HepG2 (cell line): ENCODE data around the gene FBF1. TPM values are rescaled to one million over a fixed set of nuclear protein-coding genes. Genes with fewer than 3 reads are reported as not detected.

Experiments
- ARID2 ChIP-seq: sonication (generic); formaldehyde crosslinking; IDR thresholded peaks from 2 replicates; pipeline ENCODE4 v1.8.1; 2022; ENCODE audit warnings: mild to moderate bottlenecking, missing genetic modification reagents, borderline replicate concordance
- CBX2 ChIP-seq, 2 experiments: fragments of 200-600 bp in 1 of 2; sonication (generic); formaldehyde crosslinking in 1 of 2; IDR thresholded peaks; 2 replicates each; pipeline versions ENCODE4 v1.7.0 to v1.8.1; 2018 to 2022; ENCODE audit warnings: low read depth in 2 of 2, low read length in 1 of 2, mild to moderate bottlenecking in 1 of 2, missing genetic modification reagents in 1 of 2
- DMAP1 ChIP-seq: IDR thresholded peaks from 2 replicates; pipeline ENCODE4 v1.6.1; 2016
- ELF4 ChIP-seq: sonication (generic); formaldehyde crosslinking; IDR thresholded peaks from 2 replicates; pipeline ENCODE4 v1.5.0; 2020; ENCODE audit warnings: missing genetic modification reagents, mild to moderate bottlenecking, moderate library complexity, borderline replicate concordance
- HDAC6 ChIP-seq: fragments of 200-600 bp; sonication (generic); IDR thresholded peaks from 2 replicates; pipeline ENCODE4 v1.7.0; 2017; ENCODE audit warnings: mild to moderate bottlenecking, antibody characterized with exemption, low read length, low read depth
- HNRNPUL1 ChIP-seq: fragments of 200-400 bp; formaldehyde crosslinking; IDR thresholded peaks from 2 replicates; pipeline ENCODE4 v1.6.1; 2017; ENCODE audit warnings: low read depth, mild to moderate bottlenecking, low read length, moderate library complexity
- POLR2G ChIP-seq: fragments of 200-400 bp; formaldehyde crosslinking; IDR thresholded peaks from 2 replicates; pipeline ENCODE4 v1.6.1; 2018; ENCODE audit warnings: mild to moderate bottlenecking, low read depth, low read length, moderate library complexity
- SCMH1 ChIP-seq: sonication (generic); formaldehyde crosslinking; IDR thresholded peaks from 2 replicates; pipeline ENCODE4 v1.9.0; 2021; ENCODE audit warnings: missing genetic modification reagents, mild to moderate bottlenecking, borderline replicate concordance
- SMAD1 ChIP-seq: sonication (generic); formaldehyde crosslinking; IDR thresholded peaks from 2 replicates; pipeline ENCODE4 v1.4.0; 2020; ENCODE audit warnings: missing genetic modification reagents, low read depth, mild to moderate bottlenecking, borderline replicate concordance
- SP140L ChIP-seq: sonication (generic); formaldehyde crosslinking; IDR thresholded peaks from 2 replicates; pipeline ENCODE4 v1.4.0; 2020; ENCODE audit warnings: missing genetic modification reagents, borderline replicate concordance
- SRSF1 ChIP-seq: fragments of 200-400 bp; formaldehyde crosslinking; optimal IDR thresholded peaks from 2 replicates; pipeline ENCODE3; 2017; ENCODE audit warnings: mild to moderate bottlenecking, low read depth, low read length, moderate library complexity
- TEAD3 ChIP-seq: optimal IDR thresholded peaks from 2 replicates; pipeline ENCODE3; 2016; ENCODE audit warnings: borderline replicate concordance
- XBP1 ChIP-seq: sonication (generic); formaldehyde crosslinking; IDR thresholded peaks from 2 replicates; pipeline ENCODE4 v1.5.0; 2020; ENCODE audit warnings: missing genetic modification reagents
- ZNF572 ChIP-seq: sonication (generic); formaldehyde crosslinking; IDR thresholded peaks from 2 replicates; pipeline ENCODE4 v1.5.1; 2020; ENCODE audit warnings: mild to moderate bottlenecking, missing genetic modification reagents
- ZSCAN30 ChIP-seq: sonication (generic); formaldehyde crosslinking; IDR thresholded peaks from 2 replicates; pipeline ENCODE4 v1.5.0; 2020; ENCODE audit warnings: mild to moderate bottlenecking, missing genetic modification reagents
- polyA plus RNA-seq, 8 experiments: library from polyadenylated mRNA; depleted of rRNA in 3 of 8; stranded (reverse) in 7 of 8; unstranded in 1 of 8; fragments of >200 nt; fragmentation: Illumina TruSeq in 4 of 8; extraction: Trizol in 4 of 8; gene quantifications; 2 replicates each; pipeline versions ENCODE4 v1.2.1 to v1.2.3, GENCODE V29; 2011 to 2016; ENCODE audit warnings: low read depth in 4 of 8, missing spikeins in 1 of 8, mixed read lengths in 1 of 8; ENCODE audit not compliant: insufficient read depth in 1 of 8
- total RNA-seq, 5 experiments: library from RNA; depleted of rRNA; stranded (reverse); fragments of >200 nt; fragmentation: Illumina TruSeq; extraction: Trizol; gene quantifications; 2 replicates each; pipeline ENCODE4 v1.2.3, GENCODE V29; 2016; ENCODE audit warnings: low read depth in 1 of 5
- TF ChIP-seq, protein P1 (sequence below): sonication (generic); formaldehyde crosslinking; IDR thresholded peaks from 2 replicates; pipeline ENCODE4 v1.5.0; 2020; ENCODE audit warnings: mild to moderate bottlenecking, missing genetic modification reagents, borderline replicate concordance
- TF ChIP-seq, protein P2 (sequence below): sonication (generic); formaldehyde crosslinking; conservative IDR thresholded peaks from 2 replicates; pipeline ENCODE4 v1.8.0; 2022; ENCODE audit warnings: low read depth, missing genetic modification reagents

FBF1 gene
- total and polyA plus RNA-seq, 2 of the 13 experiments (the other 11 are each of a cell fraction or from before 2014, with no cell fraction given) = 2.4 to 8.1 TPM

DNA sequence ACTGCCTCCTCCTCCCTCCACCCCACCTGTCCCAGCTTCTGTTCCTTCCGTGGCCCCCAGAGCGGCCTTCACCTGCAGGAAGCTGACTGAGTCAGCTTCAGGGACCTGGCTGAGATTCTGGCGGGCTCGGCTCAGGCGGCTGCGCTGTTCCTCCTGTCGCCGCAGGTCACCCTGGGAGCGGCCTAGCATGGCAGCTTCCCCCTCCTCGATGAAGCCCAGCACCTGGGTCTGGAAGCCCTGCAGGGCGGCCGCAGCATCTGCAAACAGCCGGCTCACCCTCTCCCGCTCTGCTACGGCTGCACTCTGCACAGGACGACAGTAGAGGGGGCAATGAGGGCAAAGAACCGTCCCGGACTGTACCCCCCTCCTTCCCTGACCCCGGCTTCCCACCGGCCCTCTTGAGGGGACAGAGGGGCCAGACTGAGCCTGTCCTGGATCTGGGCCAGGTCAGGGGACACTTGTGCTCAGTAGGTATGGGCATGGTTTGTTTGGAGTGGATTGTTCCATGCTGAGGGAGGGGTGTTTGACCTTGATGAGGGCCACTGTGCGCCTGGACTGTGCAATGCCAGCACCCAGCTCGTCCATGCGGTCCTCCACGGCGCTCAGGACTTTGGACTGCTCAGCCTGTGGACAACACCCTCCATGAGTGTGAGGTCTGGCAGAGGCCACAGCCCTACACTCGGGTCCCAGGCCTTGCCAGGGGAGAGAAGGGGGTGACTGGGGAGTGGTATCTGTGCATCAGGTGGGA is 64.5 kb downstream of the FBF1 start (continued):
- TF ChIP-seq, protein P1, sequence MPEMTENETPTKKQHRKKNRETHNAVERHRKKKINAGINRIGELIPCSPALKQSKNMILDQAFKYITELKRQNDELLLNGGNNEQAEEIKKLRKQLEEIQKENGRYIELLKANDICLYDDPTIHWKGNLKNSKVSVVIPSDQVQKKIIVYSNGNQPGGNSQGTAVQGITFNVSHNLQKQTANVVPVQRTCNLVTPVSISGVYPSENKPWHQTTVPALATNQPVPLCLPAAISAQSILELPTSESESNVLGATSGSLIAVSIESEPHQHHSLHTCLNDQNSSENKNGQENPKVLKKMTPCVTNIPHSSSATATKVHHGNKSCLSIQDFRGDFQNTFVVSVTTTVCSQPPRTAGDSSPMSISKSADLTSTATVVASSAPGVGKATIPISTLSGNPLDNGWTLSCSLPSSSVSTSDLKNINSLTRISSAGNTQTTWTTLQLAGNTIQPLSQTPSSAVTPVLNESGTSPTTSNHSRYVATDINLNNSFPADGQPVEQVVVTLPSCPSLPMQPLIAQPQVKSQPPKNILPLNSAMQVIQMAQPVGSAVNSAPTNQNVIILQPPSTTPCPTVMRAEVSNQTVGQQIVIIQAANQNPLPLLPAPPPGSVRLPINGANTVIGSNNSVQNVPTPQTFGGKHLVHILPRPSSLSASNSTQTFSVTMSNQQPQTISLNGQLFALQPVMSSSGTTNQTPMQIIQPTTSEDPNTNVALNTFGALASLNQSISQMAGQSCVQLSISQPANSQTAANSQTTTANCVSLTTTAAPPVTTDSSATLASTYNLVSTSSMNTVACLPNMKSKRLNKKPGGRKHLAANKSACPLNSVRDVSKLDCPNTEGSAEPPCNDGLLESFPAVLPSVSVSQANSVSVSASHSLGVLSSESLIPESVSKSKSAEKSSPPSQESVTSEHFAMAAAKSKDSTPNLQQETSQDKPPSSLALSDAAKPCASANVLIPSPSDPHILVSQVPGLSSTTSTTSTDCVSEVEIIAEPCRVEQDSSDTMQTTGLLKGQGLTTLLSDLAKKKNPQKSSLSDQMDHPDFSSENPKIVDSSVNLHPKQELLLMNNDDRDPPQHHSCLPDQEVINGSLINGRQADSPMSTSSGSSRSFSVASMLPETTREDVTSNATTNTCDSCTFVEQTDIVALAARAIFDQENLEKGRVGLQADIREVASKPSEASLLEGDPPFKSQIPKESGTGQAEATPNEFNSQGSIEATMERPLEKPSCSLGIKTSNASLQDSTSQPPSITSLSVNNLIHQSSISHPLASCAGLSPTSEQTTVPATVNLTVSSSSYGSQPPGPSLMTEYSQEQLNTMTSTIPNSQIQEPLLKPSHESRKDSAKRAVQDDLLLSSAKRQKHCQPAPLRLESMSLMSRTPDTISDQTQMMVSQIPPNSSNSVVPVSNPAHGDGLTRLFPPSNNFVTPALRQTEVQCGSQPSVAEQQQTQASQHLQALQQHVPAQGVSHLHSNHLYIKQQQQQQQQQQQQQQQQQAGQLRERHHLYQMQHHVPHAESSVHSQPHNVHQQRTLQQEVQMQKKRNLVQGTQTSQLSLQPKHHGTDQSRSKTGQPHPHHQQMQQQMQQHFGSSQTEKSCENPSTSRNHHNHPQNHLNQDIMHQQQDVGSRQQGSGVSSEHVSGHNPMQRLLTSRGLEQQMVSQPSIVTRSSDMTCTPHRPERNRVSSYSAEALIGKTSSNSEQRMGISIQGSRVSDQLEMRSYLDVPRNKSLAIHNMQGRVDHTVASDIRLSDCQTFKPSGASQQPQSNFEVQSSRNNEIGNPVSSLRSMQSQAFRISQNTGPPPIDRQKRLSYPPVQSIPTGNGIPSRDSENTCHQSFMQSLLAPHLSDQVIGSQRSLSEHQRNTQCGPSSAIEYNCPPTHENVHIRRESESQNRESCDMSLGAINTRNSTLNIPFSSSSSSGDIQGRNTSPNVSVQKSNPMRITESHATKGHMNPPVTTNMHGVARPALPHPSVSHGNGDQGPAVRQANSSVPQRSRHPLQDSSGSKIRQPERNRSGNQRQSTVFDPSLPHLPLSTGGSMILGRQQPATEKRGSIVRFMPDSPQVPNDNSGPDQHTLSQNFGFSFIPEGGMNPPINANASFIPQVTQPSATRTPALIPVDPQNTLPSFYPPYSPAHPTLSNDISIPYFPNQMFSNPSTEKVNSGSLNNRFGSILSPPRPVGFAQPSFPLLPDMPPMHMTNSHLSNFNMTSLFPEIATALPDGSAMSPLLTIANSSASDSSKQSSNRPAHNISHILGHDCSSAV (CRISPR knock-in tag) = no peak
- peak; percentile 92 for TF ChIP-seq SP140L (CRISPR knock-in tag)
- TF ChIP-seq POLR2G = peak; percentile 97
- peak; percentile 86 for TF ChIP-seq TEAD3 (CRISPR knock-in tag)
- TF ChIP-seq, protein P2, sequence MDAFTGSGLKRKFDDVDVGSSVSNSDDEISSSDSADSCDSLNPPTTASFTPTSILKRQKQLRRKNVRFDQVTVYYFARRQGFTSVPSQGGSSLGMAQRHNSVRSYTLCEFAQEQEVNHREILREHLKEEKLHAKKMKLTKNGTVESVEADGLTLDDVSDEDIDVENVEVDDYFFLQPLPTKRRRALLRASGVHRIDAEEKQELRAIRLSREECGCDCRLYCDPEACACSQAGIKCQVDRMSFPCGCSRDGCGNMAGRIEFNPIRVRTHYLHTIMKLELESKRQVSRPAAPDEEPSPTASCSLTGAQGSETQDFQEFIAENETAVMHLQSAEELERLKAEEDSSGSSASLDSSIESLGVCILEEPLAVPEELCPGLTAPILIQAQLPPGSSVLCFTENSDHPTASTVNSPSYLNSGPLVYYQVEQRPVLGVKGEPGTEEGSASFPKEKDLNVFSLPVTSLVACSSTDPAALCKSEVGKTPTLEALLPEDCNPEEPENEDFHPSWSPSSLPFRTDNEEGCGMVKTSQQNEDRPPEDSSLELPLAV (CRISPR knock-in tag) = no peak
- TF ChIP-seq ELF4 (CRISPR knock-in tag) = peak; percentile 3; the same call in 1 of the 2 replicates
- TF ChIP-seq HDAC6 = no peak
- TF ChIP-seq DMAP1 (CRISPR knock-in tag) = peak; percentile 99
- TF ChIP-seq SRSF1 = peak; percentile 53
- TF ChIP-seq SCMH1 (CRISPR knock-in tag) = no peak
- no peak; the same call in 1 of the 2 replicates for TF ChIP-seq ZSCAN30 (CRISPR knock-in tag)
- TF ChIP-seq SMAD1 (CRISPR knock-in tag) = peak; percentile 76; the same call in 1 of the 2 replicates
- no peak for TF ChIP-seq HNRNPUL1
- no peak for TF ChIP-seq XBP1
- peak; percentile 97 for TF ChIP-seq ZNF572 (CRISPR knock-in tag)
- peak; percentile 95 for TF ChIP-seq ARID2
- TF ChIP-seq CBX2 (IDR thresholded peaks at IDR 0.05; ENCODE audit: low read depth, low read length) = no peak
- TF ChIP-seq CBX2 (CRISPR knock-in tag; IDR thresholded peaks at IDR 0.05; ENCODE audit: low read depth) = no peak
